Trophoblast cell (in vitro differentiated cells and primary cell): ENCODE data around the gene ATF3.

Experiments
- DNase-seq, 2 donors: peaks; one replicate each; pipeline ENCODE4 v3.0.0-alpha.2; 2016
- H2AFZ ChIP-seq: 2 replicates; pipeline ENCODE4 v1.6.1; 2013; ENCODE audit warnings: low read length, moderate library complexity, mild to moderate bottlenecking; ENCODE audit not compliant: insufficient read depth, poor library complexity
- H2AK5ac ChIP-seq: 2 replicates; pipeline ENCODE4 v1.6.1; 2013; ENCODE audit warnings: mild to moderate bottlenecking, low read length
- H2BK120ac ChIP-seq: 2 replicates; pipeline ENCODE4 v1.6.1; 2013; ENCODE audit warnings: low read length, mild to moderate bottlenecking, moderate library complexity; ENCODE audit not compliant: insufficient read depth, poor library complexity
- H2BK12ac ChIP-seq: 2 replicates; pipeline ENCODE4 v1.6.1; 2013; ENCODE audit warnings: mild to moderate bottlenecking, low read length, moderate library complexity
- H2BK5ac ChIP-seq: 2 replicates; pipeline ENCODE4 v1.6.1; 2013; ENCODE audit warnings: low read length, low read depth, moderate library complexity, mild to moderate bottlenecking; ENCODE audit not compliant: poor library complexity
- H3K14ac ChIP-seq: 2 replicates; pipeline ENCODE4 v1.6.1; 2013; ENCODE audit warnings: mild to moderate bottlenecking, low read length
- H3K18ac ChIP-seq: 2 replicates; pipeline ENCODE4 v1.6.1; 2013; ENCODE audit warnings: mild to moderate bottlenecking, low read length
- H3K23ac ChIP-seq: 2 replicates; pipeline ENCODE4 v1.6.1; 2013; ENCODE audit warnings: low read length
- H3K27ac ChIP-seq: 2 replicates; pipeline ENCODE4 v1.5.1; 2013; ENCODE audit warnings: low read depth, mild to moderate bottlenecking, inconsistent platforms, low read length, moderate library complexity
- H3K27me3 ChIP-seq: 2 replicates; pipeline ENCODE4 v1.6.1; 2013; ENCODE audit warnings: inconsistent platforms, mild to moderate bottlenecking, low read length, moderate library complexity; ENCODE audit not compliant: insufficient read depth
- H3K36me3 ChIP-seq, 2 experiments: 1 replicate in 1 of 2; 2 replicates in 1 of 2; pipeline ENCODE4 v1.6.1; 2013; ENCODE audit warnings: low read length in 2 of 2, mild to moderate bottlenecking in 2 of 2, moderate library complexity in 1 of 2; ENCODE audit not compliant: insufficient read depth in 2 of 2, control insufficient read depth in 1 of 2
- H3K4ac ChIP-seq: 2 replicates; pipeline ENCODE4 v1.6.1; 2013; ENCODE audit warnings: low read depth, mild to moderate bottlenecking, low read length, moderate library complexity
- H3K4me1 ChIP-seq, 2 experiments: 1 replicate in 1 of 2; 2 replicates in 1 of 2; pipeline ENCODE4 v1.6.1; 2013; ENCODE audit warnings: low read length in 2 of 2, mild to moderate bottlenecking in 2 of 2, moderate library complexity in 1 of 2; ENCODE audit not compliant: insufficient read depth in 2 of 2, control insufficient read depth in 1 of 2
- H3K4me2 ChIP-seq: 2 replicates; pipeline ENCODE4 v1.6.1; 2013; ENCODE audit warnings: inconsistent platforms, mild to moderate bottlenecking, low read length, moderate library complexity
- H3K4me3 ChIP-seq: 2 replicates; pipeline ENCODE4 v1.5.1; 2013; ENCODE audit warnings: mild to moderate bottlenecking, low read depth, low read length, inconsistent platforms
- H3K79me1 ChIP-seq: one replicate; pipeline ENCODE4 v1.6.1; 2013; ENCODE audit warnings: low read length
- H3K79me2 ChIP-seq: 2 replicates; pipeline ENCODE4 v1.6.1; 2013; ENCODE audit warnings: low read length, mild to moderate bottlenecking; ENCODE audit not compliant: control insufficient read depth, insufficient read depth, poor library complexity
- H3K9ac ChIP-seq: 2 replicates; pipeline ENCODE4 v1.6.1; 2013; ENCODE audit warnings: mild to moderate bottlenecking, low read length
- H3K9me3 ChIP-seq: 2 replicates; pipeline ENCODE4 v1.6.1; 2013; ENCODE audit warnings: low read depth, mild to moderate bottlenecking, control low read depth, inconsistent platforms, low read length; ENCODE audit not compliant: insufficient read depth
- H4K12ac ChIP-seq: 2 replicates; pipeline ENCODE4 v1.6.1; 2013; ENCODE audit warnings: low read depth, mild to moderate bottlenecking, low read length, moderate library complexity
- H4K8ac ChIP-seq: 2 replicates; pipeline ENCODE4 v1.6.1; 2013; ENCODE audit warnings: low read depth, mild to moderate bottlenecking, low read length, moderate library complexity
- H4K91ac ChIP-seq: one replicate; pipeline ENCODE4 v1.6.1; 2013; ENCODE audit warnings: low read depth, mild to moderate bottlenecking, low read length, moderate library complexity
- WGBS: extraction: QIAGEN DNeasy Blood & Tissue Kit; methylation state at CpG from one replicate; pipeline ENCODE4 v1.1.7; 2013; ENCODE audit warnings: missing lambda C conversion rate; ENCODE audit not compliant: insufficient read length, insufficient coverage; ENCODE audit errors: extremely low coverage; 5-methylcytosine and 5-hydroxymethylcytosine counted together

The ATF3 gene

GRCh38 chr1:212583643-212584042, 24.9 kb upstream of the ATF3 start:
- Histone ChIP-seq H3K4me3 (no peak overlapping the region), H3K36me3 (no peaks in the 10 kb centered on the region), H4K8ac (no peak overlapping the region), H4K91ac (no peak overlapping the region), H3K9me3 (no peaks in the 10 kb centered on the region), H2BK12ac (peak overlapping the region; percentile 28), H3K4me2 (no peak overlapping the region), H2AK5ac (no peak overlapping the region), H3K14ac (peak overlapping the region; percentile 31), H3K27me3 (no peaks in the 10 kb centered on the region), H2AFZ (no peak overlapping the region), H3K4ac (no peak overlapping the region), H3K23ac (no peak overlapping the region), H4K12ac (no peak overlapping the region), H2BK5ac (peak overlapping the region; percentile 19), H2BK120ac (peak overlapping the region; percentile 70), H3K4me1 (peaks cover 6 to 7% of the 10 kb centered on the region in 2 experiments), H3K79me1 (peaks cover 5% of the 10 kb centered on the region), H3K79me2 (no peaks in the 10 kb centered on the region), H3K27ac (no peak overlapping the region), H3K9ac (no peak overlapping the region), H3K18ac (no peak overlapping the region)
- DNase-seq: peak; percentile 75 to 94
- WGBS: no CpG with 5 or more reads among the region's 7 CpGs

- no peak overlapping the region for H4K12ac ChIP-seq
- no peak overlapping the region for H2BK12ac ChIP-seq
- no peaks in the 10 kb centered on the region for H3K9me3 ChIP-seq
- peaks cover 5% of the 10 kb centered on the region for H3K79me1 ChIP-seq
- no peaks in the 10 kb centered on the region for H3K36me3 ChIP-seq
- no peak overlapping the region for H2BK120ac ChIP-seq
- H3K27ac ChIP-seq: no peak overlapping the region
- H4K91ac ChIP-seq: peak overlapping the region; percentile 54
- no peaks in the 10 kb centered on the region for H3K79me2 ChIP-seq
- H3K27me3 ChIP-seq: no peaks in the 10 kb centered on the region
- H3K23ac ChIP-seq: no peak overlapping the region
- H2AK5ac ChIP-seq: no peak overlapping the region
- H3K4me3 ChIP-seq: no peak overlapping the region
- no CpG with 5 or more reads among the region's 5 CpGs for WGBS
- no peak overlapping the region for H3K14ac ChIP-seq
- peaks cover 6 to 7% of the 10 kb centered on the region in 2 experiments for H3K4me1 ChIP-seq
- H4K8ac ChIP-seq: no peak overlapping the region
- no peak overlapping the region for H2BK5ac ChIP-seq
- no peak overlapping the region for H3K4ac ChIP-seq
- no peak overlapping the region for H3K18ac ChIP-seq
- H3K9ac ChIP-seq: no peak overlapping the region
- H3K4me2 ChIP-seq: no peak overlapping the region
- DNase-seq: peak in 1 of 2 donors; percentile 31
- H2AFZ ChIP-seq: no peak overlapping the region
Observed at GRCh38 chr1:212584092-212584886, 24.3 kb upstream of the ATF3 start.

GRCh38 chr1:212585210-212585609, 23.4 kb upstream of the ATF3 start:
- no peak overlapping the region for H3K9ac ChIP-seq
- no peaks in the 10 kb centered on the region for H3K79me2 ChIP-seq
- H2AFZ ChIP-seq: no peak overlapping the region
- peak overlapping the region; percentile 20 for H2BK120ac ChIP-seq
- WGBS: no CpG with 5 or more reads among the region's 6 CpGs
- no peak overlapping the region for H3K23ac ChIP-seq
- H3K4me2 ChIP-seq: no peak overlapping the region
- no peaks in the 10 kb centered on the region for H3K36me3 ChIP-seq
- H3K27me3 ChIP-seq: no peaks in the 10 kb centered on the region
- no peak overlapping the region for H4K12ac ChIP-seq
- H3K4ac ChIP-seq: no peak overlapping the region
- H3K18ac ChIP-seq: no peak overlapping the region
- no peak overlapping the region for H3K27ac ChIP-seq
- peak overlapping the region; percentile 62 for H2BK12ac ChIP-seq
- H4K8ac ChIP-seq: no peak overlapping the region
- no peaks in the 10 kb centered on the region for H3K9me3 ChIP-seq
- peak overlapping the region; percentile 24 for H3K14ac ChIP-seq
- no peak overlapping the region for H3K4me3 ChIP-seq
- peak overlapping the region; percentile 66 for H4K91ac ChIP-seq
- DNase-seq: no peak
- peak overlapping the region; percentile 66 for H2AK5ac ChIP-seq
- H3K79me1 ChIP-seq: peaks cover 5% of the 10 kb centered on the region
- no peak overlapping the region for H2BK5ac ChIP-seq
- H3K4me1 ChIP-seq: peaks cover 6 to 7% of the 10 kb centered on the region in 2 experiments

- Histone ChIP-seq H2BK5ac (no peak overlapping the region), H3K14ac (no peak overlapping the region), H3K27me3 (no peaks in the 10 kb centered on the region), H3K36me3 (no peaks in the 10 kb centered on the region), H3K9ac (no peak overlapping the region), H3K4me3 (no peak overlapping the region), H3K18ac (no peak overlapping the region), H4K12ac (no peak overlapping the region), H3K4ac (no peak overlapping the region), H3K4me2 (no peak overlapping the region), H3K79me2 (no peaks in the 10 kb centered on the region), H3K27ac (no peak overlapping the region), H2AK5ac (no peak overlapping the region), H3K23ac (no peak overlapping the region), H4K91ac (no peak overlapping the region), H3K9me3 (no peaks in the 10 kb centered on the region), H2BK120ac (no peak overlapping the region), H3K79me1 (peaks cover 5% of the 10 kb centered on the region), H2BK12ac (no peak overlapping the region), H4K8ac (no peak overlapping the region), H3K4me1 (peaks cover 6 to 7% of the 10 kb centered on the region in 2 experiments), H2AFZ (no peak overlapping the region)
- WGBS: no CpG with 5 or more reads among the region's 7 CpGs
- DNase-seq: peak; percentile 72 to 88
Observed at GRCh38 chr1:212586206-212587015, 22.1 kb upstream of the ATF3 start.
